HepG2 (cell line): ENCODE results near the gene CAPN7. TPM values are rescaled to one million over a fixed set of nuclear protein-coding genes. Genes with fewer than 3 reads are reported as not detected.

Source experiments
- ATAC-seq: fragments of 200-7000 bp; cut with Tn5 transposase; 3 replicates; pipeline ENCODE4 v1.9.1; 2020; ENCODE audit warnings: mild to moderate bottlenecking, moderate library complexity
- BruUV-seq: library from RNA; stranded (reverse); fragments of 400-500 nt; replicated peaks from 2 replicates; lab custom pipeline; 2021; lab: Mats Ljungman, UMichigan
- CTCF ChIA-PET: fragments of 300-600 bp; formaldehyde crosslinking; extraction: SDS; loops from one replicate; lab custom pipeline; 2021; ENCODE audit warnings: low total read pairs, inconsistent platforms, low intra/inter-chr PET ratio; lab: Yijun Ruan, JAX
- POLR2A ChIA-PET: fragments of 350-600 bp; sonication (Branson Sonifier 250); formaldehyde crosslinking; loops from one replicate; lab custom pipeline; 2020; ENCODE audit warnings: antibody characterized with exemption, inconsistent platforms; lab: Yijun Ruan, JAX
- DNase-seq: peaks from one replicate; pipeline ENCODE4 v3.0.0-alpha.2; 2015; ENCODE audit warnings: low spot score
- FAIRE-seq: peaks from 3 replicates; lab custom pipeline; 2011; peaks lifted over from hg19 to GRCh38; lab: Jason Lieb, UNC
- H2AFZ ChIP-seq: one replicate; pipeline ENCODE4 v1.6.1; 2011; ENCODE audit warnings: low read length, inconsistent platforms
- H3K27ac ChIP-seq: fragments of 300-600 bp; 3 replicates; pipeline ENCODE4 v1.8.0; 2011; ENCODE audit warnings: mixed run types, mild to moderate bottlenecking, mixed read lengths, low read length, inconsistent platforms; ENCODE audit not compliant: insufficient read depth; ENCODE audit errors: extremely low read length
- H3K27me3 ChIP-seq, 2 experiments: fragments of 200-600 bp in 1 of 2; 2 replicates in 1 of 2; 3 replicates in 1 of 2; pipeline versions ENCODE4 v1.6.0 to v1.8.0; 2011; ENCODE audit warnings: low read length in 2 of 2, mild to moderate bottlenecking in 2 of 2, moderate library complexity in 2 of 2, inconsistent platforms in 1 of 2; ENCODE audit not compliant: insufficient read depth in 2 of 2, control insufficient read depth in 1 of 2
- H3K36me3 ChIP-seq, 2 experiments: fragments of 200-600 bp in 1 of 2; replicated peaks in 1 of 2; 2 replicates in 1 of 2; 3 replicates in 1 of 2; pipeline versions ENCODE4 v1.5.1 to v1.8.0; 2011; ENCODE audit warnings: low read length in 2 of 2, inconsistent platforms in 1 of 2; ENCODE audit not compliant: insufficient read depth in 2 of 2, control insufficient read depth in 1 of 2
- H3K4me1 ChIP-seq: 2 replicates; pipeline ENCODE4 v1.5.1; 2012; ENCODE audit warnings: low read length, inconsistent platforms; ENCODE audit not compliant: insufficient read depth
- H3K4me2 ChIP-seq: 2 replicates; pipeline ENCODE4 v1.6.0; 2011; ENCODE audit warnings: low read depth, low read length, inconsistent platforms
- H3K4me3 ChIP-seq, 3 experiments: fragments of 200-600 bp in 1 of 3; sonication (generic), shearing (Covaris generic) in 1 of 3; replicated peaks in 1 of 3; 2 replicates each; pipeline ENCODE4 v1.5.1; 2011 to 2016; ENCODE audit warnings: low read length in 3 of 3, inconsistent platforms in 2 of 3, low read depth in 2 of 3, mild to moderate bottlenecking in 2 of 3, control low read depth in 1 of 3, mixed read lengths in 1 of 3; ENCODE audit not compliant: insufficient read depth in 1 of 3
- H3K79me2 ChIP-seq: one replicate; pipeline ENCODE4 v1.6.1; 2011; ENCODE audit warnings: low read length, inconsistent platforms; ENCODE audit not compliant: insufficient read depth
- H3K9ac ChIP-seq: 2 replicates; pipeline ENCODE4 v1.6.0; 2011; ENCODE audit warnings: mild to moderate bottlenecking, low read depth, low read length, inconsistent platforms; ENCODE audit not compliant: insufficient read depth
- H3K9me3 ChIP-seq: 2 replicates; pipeline ENCODE4 v1.5.1; 2012; ENCODE audit warnings: mild to moderate bottlenecking, low read length
- H4K20me1 ChIP-seq: 2 replicates; pipeline ENCODE4 v1.6.0; 2011; ENCODE audit warnings: inconsistent platforms, mild to moderate bottlenecking, low read length, moderate library complexity; ENCODE audit not compliant: insufficient read depth
- FOXP4 ChIP-seq: sonication (generic); formaldehyde crosslinking; IDR thresholded peaks from 2 replicates; pipeline ENCODE4 v1.4.0; 2020; ENCODE audit warnings: missing genetic modification reagents
- GRHL1 ChIP-seq: sonication (generic); formaldehyde crosslinking; conservative IDR thresholded peaks from 2 replicates; pipeline ENCODE4 v1.8.0; 2022; ENCODE audit warnings: missing genetic modification reagents
- HDAC1 ChIP-seq: sonication (generic); formaldehyde crosslinking; IDR thresholded peaks from 2 replicates; pipeline ENCODE4 v1.5.1; 2020; ENCODE audit warnings: mild to moderate bottlenecking, missing genetic modification reagents
- HIVEP1 ChIP-seq: sonication (generic); formaldehyde crosslinking; IDR thresholded peaks from 2 replicates; pipeline ENCODE4 v1.4.0; 2020; ENCODE audit warnings: mild to moderate bottlenecking, missing genetic modification reagents
- IRF9 ChIP-seq: sonication (generic); formaldehyde crosslinking; IDR thresholded peaks from 2 replicates; pipeline ENCODE4 v1.8.0; 2022; ENCODE audit warnings: missing genetic modification reagents, mild to moderate bottlenecking, borderline replicate concordance
- NR2F2 ChIP-seq: IDR thresholded peaks from 2 replicates; pipeline ENCODE4 v1.6.1; 2012; ENCODE audit warnings: low read depth, inconsistent platforms, borderline replicate concordance
- ZNF124 ChIP-seq: sonication (generic); formaldehyde crosslinking; IDR thresholded peaks from 2 replicates; pipeline ENCODE4 v1.4.0; 2020; ENCODE audit warnings: missing genetic modification reagents
- ZNF251 ChIP-seq: sonication (generic); formaldehyde crosslinking; IDR thresholded peaks from 2 replicates; pipeline ENCODE4 v1.9.0; 2021; ENCODE audit warnings: mild to moderate bottlenecking, missing genetic modification reagents
- ZSCAN22 ChIP-seq: sonication (generic); formaldehyde crosslinking; IDR thresholded peaks from 2 replicates; pipeline ENCODE4 v1.4.0; 2020; ENCODE audit warnings: mild to moderate bottlenecking, missing genetic modification reagents
- ZUFSP ChIP-seq: sonication (generic); formaldehyde crosslinking; IDR thresholded peaks from 2 replicates; pipeline ENCODE4 v1.9.0; 2021; ENCODE audit warnings: missing genetic modification reagents, mild to moderate bottlenecking, borderline replicate concordance
- WGBS: methylation state at CpG from one replicate; pipeline ENCODE4 v1.1.6; 2017; ENCODE audit warnings: low lambda C conversion rate; 5-methylcytosine and 5-hydroxymethylcytosine counted together
- in situ Hi-C: cut with HindIII; loops from 2 replicates; pipeline ENCODE4 v1.10.0; 2017; ENCODE audit warnings: low pct_unique_long_range_greater_than_20kb; ENCODE audit not compliant: extremely low pct_ligation_motif_present
- intact Hi-C: fragments of 100-400 bp; cut with micrococcal nuclease; formaldehyde crosslinking; loops from one replicate; pipeline ENCODE4 v1.10.0; 2022; ENCODE audit not compliant: unreplicated experiment
- polyA plus RNA-seq, 8 experiments: library from polyadenylated mRNA; depleted of rRNA in 3 of 8; stranded (reverse) in 7 of 8; unstranded in 1 of 8; fragments of >200 nt; fragmentation: Illumina TruSeq in 4 of 8; extraction: Trizol in 4 of 8; gene quantifications; 2 replicates each; pipeline versions ENCODE4 v1.2.1 to v1.2.3, GENCODE V29; 2011 to 2016; ENCODE audit warnings: low read depth in 4 of 8, missing spikeins in 1 of 8, mixed read lengths in 1 of 8; ENCODE audit not compliant: insufficient read depth in 1 of 8
- total RNA-seq, 5 experiments: library from RNA; depleted of rRNA; stranded (reverse); fragments of >200 nt; fragmentation: Illumina TruSeq; extraction: Trizol; gene quantifications; 2 replicates each; pipeline ENCODE4 v1.2.3, GENCODE V29; 2016; ENCODE audit warnings: low read depth in 1 of 5

The CAPN7 gene
- total and polyA plus RNA-seq, 2 of the 13 experiments (the other 11 are each of a cell fraction or from before 2014, with no cell fraction given) = 16.7 to 36.8 TPM

GRCh38 chr3:15181511-15181910 is 24.5 kb upstream of the CAPN7 start:
- intact Hi-C loops (no loop called here), in situ Hi-C loops (no loop called here)
- ChIA-PET CTCF (no interaction called here), POLR2A (no interaction called here)
- Histone ChIP-seq H3K9ac (no peak overlapping the region), H3K4me1 (peaks cover 14% of the 10 kb centered on the region), H3K27me3 (no peaks in the 10 kb centered on the region), H3K9me3 (no peaks in the 10 kb centered on the region), H3K4me2 (no peak overlapping the region), H3K4me3 (no peak overlapping the region), H2AFZ (no peak overlapping the region), H3K27ac (no peak overlapping the region), H4K20me1 (no peaks in the 10 kb centered on the region), H3K36me3 (no peaks in the 10 kb centered on the region), H3K79me2 (no peaks in the 10 kb centered on the region)
- no peak for ATAC-seq
- DNase-seq = no peak
- TF ChIP-seq NR2F2 (no peak), HIVEP1 (CRISPR knock-in tag) (no peak), ZNF124 (CRISPR knock-in tag) (no peak), ZUFSP (CRISPR knock-in tag) (no peak), GRHL1 (CRISPR knock-in tag) (no peak), HDAC1 (CRISPR knock-in tag) (no peak), ZNF251 (CRISPR knock-in tag) (no peak), FOXP4 (CRISPR knock-in tag) (no peak), ZSCAN22 (CRISPR knock-in tag) (no peak), IRF9 (CRISPR knock-in tag) (no peak)
- 94% methylated on average over 1 of the region's 1 CpG for whole genome bisulfite sequencing
- BruUV-seq = no TSS peak
- FAIRE-seq = no peak
